Measurements from ENCODE around the gene STX18.

STX18 gene

GRCh38 chr4:4456351-4456750 is 85.5 kb downstream of the STX18 start:
- Histone ChIP-seq H3K36me3 (peaks cover 64 to 86% (median 65%) of the 10 kb centered on the region in 3 donors), H3K27me3 (no peaks in the 10 kb centered on the region), H3K4me3 (no peak overlapping the region), H3K27ac (no peak overlapping the region), H3K4me1 (no peaks in the 10 kb centered on the region), H3K9me3 (peaks cover 0 to 7% (median 6%) of the 10 kb centered on the region in 3 donors)
- TF ChIP-seq, protein P1, sequence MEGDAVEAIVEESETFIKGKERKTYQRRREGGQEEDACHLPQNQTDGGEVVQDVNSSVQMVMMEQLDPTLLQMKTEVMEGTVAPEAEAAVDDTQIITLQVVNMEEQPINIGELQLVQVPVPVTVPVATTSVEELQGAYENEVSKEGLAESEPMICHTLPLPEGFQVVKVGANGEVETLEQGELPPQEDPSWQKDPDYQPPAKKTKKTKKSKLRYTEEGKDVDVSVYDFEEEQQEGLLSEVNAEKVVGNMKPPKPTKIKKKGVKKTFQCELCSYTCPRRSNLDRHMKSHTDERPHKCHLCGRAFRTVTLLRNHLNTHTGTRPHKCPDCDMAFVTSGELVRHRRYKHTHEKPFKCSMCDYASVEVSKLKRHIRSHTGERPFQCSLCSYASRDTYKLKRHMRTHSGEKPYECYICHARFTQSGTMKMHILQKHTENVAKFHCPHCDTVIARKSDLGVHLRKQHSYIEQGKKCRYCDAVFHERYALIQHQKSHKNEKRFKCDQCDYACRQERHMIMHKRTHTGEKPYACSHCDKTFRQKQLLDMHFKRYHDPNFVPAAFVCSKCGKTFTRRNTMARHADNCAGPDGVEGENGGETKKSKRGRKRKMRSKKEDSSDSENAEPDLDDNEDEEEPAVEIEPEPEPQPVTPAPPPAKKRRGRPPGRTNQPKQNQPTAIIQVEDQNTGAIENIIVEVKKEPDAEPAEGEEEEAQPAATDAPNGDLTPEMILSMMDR (IDR thresholded peaks at IDR 0.05), result no peak
- DNase-seq, result no peak
- intact Hi-C loops (cut with DNase I; ENCODE audit: low total_unique reads), result no loop called here

- Histone ChIP-seq H3K4me3 (no peak overlapping the region), H3K36me3 (peaks cover 64 to 85% (median 65%) of the 10 kb centered on the region in 3 donors), H3K9me3 (peaks cover 0 to 7% (median 6%) of the 10 kb centered on the region in 3 donors), H3K27ac (no peak overlapping the region), H3K27me3 (no peaks in the 10 kb centered on the region), H3K4me1 (no peaks in the 10 kb centered on the region)
- intact Hi-C loops (cut with DNase I; ENCODE audit: low total_unique reads), result no loop called here
- DNase-seq, result no peak
- TF ChIP-seq, protein P1 (IDR thresholded peaks at IDR 0.05), result no peak
Measured at GRCh38 chr4:4455210-4455865, 86.5 kb downstream of the STX18 start.

DNA sequence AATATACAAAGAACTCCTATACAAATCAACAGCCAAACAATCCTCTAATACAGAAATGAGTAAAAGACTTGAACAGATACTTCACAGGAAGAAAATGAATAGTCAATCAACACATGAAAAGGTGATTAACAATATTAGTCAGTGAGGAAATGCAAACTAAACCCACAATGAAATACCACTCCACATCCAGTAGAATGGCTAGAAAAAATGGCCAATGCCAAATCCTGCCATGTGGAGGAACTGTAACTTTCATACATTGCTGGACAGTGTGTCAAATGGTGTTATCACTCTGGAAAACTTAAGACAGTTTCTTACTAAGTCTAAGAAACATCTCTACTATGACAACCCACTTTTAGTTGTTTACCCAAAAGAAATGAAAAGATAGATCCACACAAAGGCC is 95.4 kb downstream of the STX18 start:
- Histone ChIP-seq H3K4me3 (no peak overlapping the region), H3K4me1 (no peaks in the 10 kb centered on the region), H3K9me3 (no peaks in the 10 kb centered on the region), H3K27me3 (no peaks in the 10 kb centered on the region), H3K27ac (no peak overlapping the region), H3K36me3 (peaks cover under 1 to 4% (median 3%) of the 10 kb centered on the region in 3 donors)
- TF ChIP-seq, protein P1 (IDR thresholded peaks at IDR 0.05), result no peak
- intact Hi-C loops (cut with DNase I; ENCODE audit: low total_unique reads), result no loop called here
- no peak for DNase-seq

GRCh38 chr4:4443821-4444220 is 98.0 kb downstream of the STX18 start:
- Histone ChIP-seq H3K4me3 (no peak overlapping the region), H3K36me3 (peaks cover 0 to 5% (median 3%) of the 10 kb centered on the region in 3 donors), H3K9me3 (no peaks in the 10 kb centered on the region), H3K4me1 (no peaks in the 10 kb centered on the region), H3K27ac (no peak overlapping the region), H3K27me3 (no peaks in the 10 kb centered on the region)
- TF ChIP-seq, protein P1 (IDR thresholded peaks at IDR 0.05), result no peak
- intact Hi-C loops (cut with DNase I; ENCODE audit: low total_unique reads), result no loop called here
- DNase-seq, result no peak

- Histone ChIP-seq H3K9me3 (no peaks in the 10 kb centered on the region), H3K4me1 (no peaks in the 10 kb centered on the region), H3K36me3 (peaks cover 19 to 29% (median 25%) of the 10 kb centered on the region in 3 donors), H3K27ac (no peak overlapping the region), H3K4me3 (no peak overlapping the region), H3K27me3 (no peaks in the 10 kb centered on the region)
- intact Hi-C loops (cut with DNase I; ENCODE audit: low total_unique reads), result no loop called here
- TF ChIP-seq, protein P1 (IDR thresholded peaks at IDR 0.05), result no peak
- no peak for DNase-seq
Measured at GRCh38 chr4:4440333-4441061, 101.4 kb downstream of the STX18 start.
